Lung (tissue), 12 donors: ENCODE data around the gene RIPK3. TPM values are rescaled to one million over a fixed set of nuclear protein-coding genes. Genes with fewer than 3 reads are reported as not detected.
"Not testable (repeated sequence)": the region's sequence is repeated elsewhere in the genome, so short reads cannot be mapped to it uniquely, and the experiment has no call there.

Experiments used
- ATAC-seq: fragments of 200-7000 bp; cut with Tn5 transposase; one replicate; pipeline ENCODE4 v1.9.1; 2020; ENCODE audit warnings: moderate number of reproducible peaks; ENCODE audit not compliant: insufficient read depth, low FRiP score
- DNase-seq, 3 donors: peaks; one replicate each; pipeline ENCODE4 v3.0.0-alpha.2; 2013 to 2017
- H3K27ac ChIP-seq, 2 donors: one replicate each; pipeline ENCODE4 v1.5.1; 2013; ENCODE audit warnings: mild to moderate bottlenecking in 2 of 2, moderate library complexity in 2 of 2, control low read depth in 1 of 2, inconsistent platforms in 1 of 2, low read depth in 1 of 2, low read length in 1 of 2
- H3K27me3 ChIP-seq, 3 donors: one replicate each; pipeline ENCODE4 v1.5.1; 2013; ENCODE audit warnings: low read length in 2 of 3; ENCODE audit not compliant: control insufficient read depth in 3 of 3, insufficient read depth in 3 of 3
- H3K36me3 ChIP-seq, 4 donors: one replicate each; pipeline ENCODE4 v1.5.1; 2013; ENCODE audit warnings: low read length in 4 of 4, mild to moderate bottlenecking in 1 of 4, moderate library complexity in 1 of 4; ENCODE audit not compliant: control insufficient read depth in 4 of 4, insufficient read depth in 4 of 4
- H3K4me1 ChIP-seq, 5 donors: one replicate each; pipeline ENCODE4 v1.5.1; 2013; ENCODE audit warnings: low read length in 5 of 5, mild to moderate bottlenecking in 2 of 5, moderate library complexity in 1 of 5; ENCODE audit not compliant: control insufficient read depth in 5 of 5, insufficient read depth in 5 of 5
- H3K4me3 ChIP-seq: one replicate; pipeline ENCODE4 v1.5.1; 2013; ENCODE audit warnings: mild to moderate bottlenecking, control low read depth, moderate library complexity
- H3K9ac ChIP-seq, 2 donors: one replicate each; pipeline ENCODE4 v1.5.1; 2013; ENCODE audit warnings: low read length in 2 of 2, control low read depth in 1 of 2; ENCODE audit not compliant: insufficient read depth in 1 of 2
- H3K9me3 ChIP-seq, 4 donors: one replicate each; pipeline ENCODE4 v1.5.1; 2013; ENCODE audit warnings: low read length in 3 of 4, mild to moderate bottlenecking in 1 of 4, moderate library complexity in 1 of 4; ENCODE audit not compliant: control insufficient read depth in 4 of 4, insufficient read depth in 3 of 4
- WGBS, 2 donors: extraction: QIAGEN DNeasy Blood & Tissue Kit; methylation state at CpG; one replicate each; pipeline ENCODE4 v1.1.7; 2013; 5-methylcytosine and 5-hydroxymethylcytosine counted together
- polyA plus RNA-seq, 2 donors: library from polyadenylated mRNA; stranded (reverse); fragments of 200-250 nt; gene quantifications; one replicate each; pipeline ENCODE4 v1.2.1, GENCODE V29; 2013
- total RNA-seq, 2 donors: library from RNA; depleted of rRNA in 1 of 2; stranded (reverse); fragments of >200 nt in 1 of 2; gene quantifications; one replicate each; pipeline ENCODE4 v1.2.1, GENCODE V29; 2014 to 2021
- TF ChIP-seq, protein P1 (sequence below): IDR thresholded peaks from 2 replicates; pipeline ENCODE4 v1.5.1; 2012; ENCODE audit warnings: mild to moderate bottlenecking; ENCODE audit errors: control extremely low read depth, extremely low read depth
- donor health status: control.
- donor health status: control.
- donor health status: Bipolar disorder and iron deficiency.
- donor health status: healthy.
- donor health status: DM: yes; HTN: yes; CAD: no.

The RIPK3 gene
- total and polyA plus RNA-seq, 4 donors = 6.4 to 26.0 (median 18.2) TPM

DNA sequence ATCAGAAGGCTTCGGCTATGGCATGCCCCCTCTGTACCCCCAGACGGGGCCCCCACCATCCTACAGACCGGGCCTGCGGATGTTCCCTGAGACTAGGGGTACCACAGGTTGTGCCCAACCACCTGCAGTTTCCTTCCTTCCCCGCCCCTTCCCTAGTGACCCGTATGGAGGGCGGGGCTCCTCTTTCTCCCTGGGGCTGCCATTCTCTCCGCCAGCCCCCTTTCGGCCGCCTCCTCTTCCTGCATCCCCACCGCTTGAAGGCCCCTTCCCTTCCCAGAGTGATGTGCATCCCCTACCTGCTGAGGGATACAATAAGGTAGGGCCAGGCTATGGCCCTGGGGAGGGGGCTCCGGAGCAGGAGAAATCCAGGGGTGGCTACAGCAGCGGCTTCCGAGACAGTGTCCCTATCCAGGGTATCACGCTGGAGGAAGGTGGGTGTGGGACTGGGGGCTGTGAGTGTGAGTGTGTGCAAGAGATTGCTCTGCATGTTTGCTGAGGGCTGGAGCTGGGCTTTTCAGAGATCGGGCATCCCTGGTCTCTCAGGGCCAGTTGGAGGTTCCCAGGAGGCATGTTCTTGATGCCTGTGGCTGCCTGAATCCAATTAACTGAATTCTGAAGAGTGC is 36.8 kb upstream of the RIPK3 start:
- Histone ChIP-seq H3K4me1 (peaks cover 0 to 13% (median 5%) of the 10 kb centered on the region in 5 donors), H3K27ac (no peak overlapping the region), H3K36me3 (peaks cover 0 to 33% (median 6%) of the 10 kb centered on the region in 4 donors), H3K9me3 (no peaks in the 10 kb centered on the region), H3K4me3 (no peak overlapping the region), H3K27me3 (no peaks in the 10 kb centered on the region), H3K9ac (no peak overlapping the region)
- 76 to 80% methylated on average over 12 to 16 of the region's 16 CpGs for WGBS, 2 donors
- DNase-seq (no peak), ATAC-seq (no peak)
- TF ChIP-seq, protein P1, sequence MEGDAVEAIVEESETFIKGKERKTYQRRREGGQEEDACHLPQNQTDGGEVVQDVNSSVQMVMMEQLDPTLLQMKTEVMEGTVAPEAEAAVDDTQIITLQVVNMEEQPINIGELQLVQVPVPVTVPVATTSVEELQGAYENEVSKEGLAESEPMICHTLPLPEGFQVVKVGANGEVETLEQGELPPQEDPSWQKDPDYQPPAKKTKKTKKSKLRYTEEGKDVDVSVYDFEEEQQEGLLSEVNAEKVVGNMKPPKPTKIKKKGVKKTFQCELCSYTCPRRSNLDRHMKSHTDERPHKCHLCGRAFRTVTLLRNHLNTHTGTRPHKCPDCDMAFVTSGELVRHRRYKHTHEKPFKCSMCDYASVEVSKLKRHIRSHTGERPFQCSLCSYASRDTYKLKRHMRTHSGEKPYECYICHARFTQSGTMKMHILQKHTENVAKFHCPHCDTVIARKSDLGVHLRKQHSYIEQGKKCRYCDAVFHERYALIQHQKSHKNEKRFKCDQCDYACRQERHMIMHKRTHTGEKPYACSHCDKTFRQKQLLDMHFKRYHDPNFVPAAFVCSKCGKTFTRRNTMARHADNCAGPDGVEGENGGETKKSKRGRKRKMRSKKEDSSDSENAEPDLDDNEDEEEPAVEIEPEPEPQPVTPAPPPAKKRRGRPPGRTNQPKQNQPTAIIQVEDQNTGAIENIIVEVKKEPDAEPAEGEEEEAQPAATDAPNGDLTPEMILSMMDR = no peak

DNA sequence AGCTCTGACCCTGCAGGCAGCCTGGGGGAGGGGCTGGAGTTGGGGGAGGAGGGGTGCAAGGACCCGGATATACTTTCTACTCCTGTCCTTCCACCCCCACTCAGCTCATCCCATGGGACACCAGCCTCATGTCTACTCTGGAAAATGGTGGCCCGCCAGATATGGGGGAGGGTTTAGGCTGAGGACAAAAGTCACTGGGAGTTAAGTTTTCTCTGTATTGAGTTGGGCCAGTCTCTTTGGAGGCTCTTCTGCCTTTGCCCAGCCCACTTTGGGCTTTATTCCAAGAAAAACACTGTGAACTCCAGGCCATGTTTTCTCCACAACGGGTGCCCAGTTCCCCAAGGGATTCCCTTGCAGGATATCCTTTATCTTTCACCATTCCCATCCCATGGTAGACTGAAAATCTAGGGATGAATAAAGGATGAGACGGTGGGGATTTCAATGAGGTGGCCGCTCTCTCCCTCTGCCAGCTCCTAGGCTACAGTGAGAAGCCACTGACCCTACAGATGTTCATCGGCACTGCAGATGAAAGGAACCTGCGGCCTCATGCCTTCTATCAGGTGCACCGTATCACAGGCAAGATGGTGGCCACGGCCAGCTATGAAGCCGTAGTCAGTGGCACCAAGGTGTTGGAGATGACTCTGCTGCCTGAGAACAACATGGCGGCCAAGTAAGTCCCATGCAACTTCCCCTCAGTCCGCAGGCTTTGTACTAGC is 33.1 kb upstream of the RIPK3 start:
- Histone ChIP-seq H3K27ac (no peak overlapping the region), H3K9ac (no peak overlapping the region), H3K4me3 (no peak overlapping the region), H3K36me3 (peaks cover 0 to 33% (median 6%) of the 10 kb centered on the region in 4 donors), H3K9me3 (no peaks in the 10 kb centered on the region), H3K27me3 (no peaks in the 10 kb centered on the region), H3K4me1 (peaks cover 0 to 35% (median 10%) of the 10 kb centered on the region in 5 donors)
- no peak for ATAC-seq
- DNase-seq = peak; percentile 43 to 80 (median 72)
- 86 to 91% methylated on average over 12 of the region's 12 CpGs for WGBS, 2 donors
- TF ChIP-seq, protein P1 = no peak

DNA sequence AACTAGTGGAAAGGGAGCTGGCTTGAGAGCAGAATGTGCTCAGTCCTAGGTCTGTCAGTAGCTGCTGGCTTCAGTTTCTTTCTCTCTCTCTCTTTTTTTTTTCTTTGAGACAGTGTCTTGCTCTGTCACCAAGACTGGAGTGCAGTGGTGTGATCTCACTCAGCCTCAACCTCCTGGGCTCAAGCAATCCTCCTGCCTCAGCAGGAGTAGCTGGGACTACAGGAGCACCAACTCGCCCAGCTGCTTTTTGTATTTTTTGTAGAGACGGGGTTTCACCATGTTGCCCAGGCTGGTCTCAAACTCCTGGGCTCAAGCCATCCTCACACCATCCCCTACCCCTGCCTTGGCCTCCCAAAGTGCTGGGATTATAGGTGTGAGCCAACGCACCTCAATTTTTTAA is 31.8 kb upstream of the RIPK3 start:
- H3K4me3 ChIP-seq, H3K9me3 ChIP-seq, H3K9ac ChIP-seq, H3K27ac ChIP-seq, DNase-seq, H3K27me3 ChIP-seq, ATAC-seq: not testable (repeated sequence)
- 91 to 93% methylated on average over 3 of the region's 3 CpGs for WGBS, 2 donors
- Histone ChIP-seq H3K36me3 (peaks cover 0 to 30% (median 6%) of the 10 kb centered on the region in 4 donors), H3K4me1 (peaks cover 0 to 42% (median 6%) of the 10 kb centered on the region in 5 donors)

DNA sequence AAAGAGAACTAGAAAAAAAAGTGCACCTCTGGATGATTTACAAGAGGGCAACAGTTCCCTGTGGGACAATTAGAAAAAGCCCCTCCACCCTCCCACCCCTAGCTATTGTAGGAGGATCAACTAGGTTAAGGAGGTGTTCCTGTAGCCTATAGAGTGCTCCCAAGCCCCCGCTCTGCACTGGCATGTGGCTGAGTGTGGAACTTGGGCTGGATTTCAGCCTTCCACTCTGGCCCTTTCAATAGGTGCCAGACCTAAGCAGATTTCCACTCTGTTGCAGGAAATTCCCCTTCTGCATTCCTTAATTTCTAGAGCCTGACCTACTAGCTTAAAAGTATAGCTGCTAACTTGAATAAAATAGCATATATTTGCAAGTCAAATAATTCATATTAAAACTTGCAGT is 31.0 kb upstream of the RIPK3 start:
- Histone ChIP-seq H3K9ac (no peak overlapping the region), H3K4me1 (peaks cover 0 to 47% (median 8%) of the 10 kb centered on the region in 5 donors), H3K4me3 (no peak overlapping the region), H3K36me3 (peaks cover 0 to 24% (median 6%) of the 10 kb centered on the region in 4 donors), H3K27ac (peak overlapping the region in 1 of 2 donors; percentile 26), H3K27me3 (no peaks in the 10 kb centered on the region), H3K9me3 (no peaks in the 10 kb centered on the region)
- no peak for DNase-seq
- WGBS, 2 donors = 67 to 71% methylated on average over 1 of the region's 1 CpG
- TF ChIP-seq, protein P1 = no peak
- no peak for ATAC-seq
